HG03066 (cell line): ENCODE measurements around the gene VIPR1.
"Not testable (repeated sequence)": the region's sequence is repeated elsewhere in the genome, so short reads cannot be mapped to it uniquely, and the experiment has no call there.

Experiments
- ATAC-seq: cut with Tn5 transposase; IDR thresholded peaks from one replicate; pipeline ENCODE4 v1.9.1; 2021; ENCODE audit warnings: low read depth; ENCODE audit not compliant: unreplicated experiment

The VIPR1 gene

GRCh38 chr3:42530073-42530472 is 27.6 kb downstream of the VIPR1 start:
- ATAC-seq: no peak

- ATAC-seq: no peak
These were observed 29.0 kb downstream of the VIPR1 start for GRCh38 chr3:42531470-42531869.

- no peak for ATAC-seq
These were observed 29.8 kb downstream of the VIPR1 start for GRCh38 chr3:42532229-42532628.

- ATAC-seq: no peak
These were observed 30.9 kb downstream of the VIPR1 start for GRCh38 chr3:42533161-42533897.

GRCh38 chr3:42535981-42536784 is 33.7 kb downstream of the VIPR1 start:
- no peak for ATAC-seq

GRCh38 chr3:42537350-42537749 is 34.9 kb downstream of the VIPR1 start:
- no peak for ATAC-seq

GRCh38 chr3:42539871-42540714 is 37.6 kb downstream of the VIPR1 start:
- peak; percentile 64 for ATAC-seq

- no peak for ATAC-seq
These were observed 38.6 kb downstream of the VIPR1 start for GRCh38 chr3:42541079-42541478.

GRCh38 chr3:42544492-42545283 is 42.2 kb downstream of the VIPR1 start:
- ATAC-seq: no peak

- no peak for ATAC-seq
These were observed 42.9 kb downstream of the VIPR1 start for GRCh38 chr3:42545284-42545900.

- ATAC-seq: no peak
These were observed 44.3 kb downstream of the VIPR1 start for GRCh38 chr3:42546691-42547213.

- ATAC-seq: no peak
These were observed 45.0 kb downstream of the VIPR1 start for GRCh38 chr3:42547401-42547945.

GRCh38 chr3:42549131-42549530 is 46.7 kb downstream of the VIPR1 start:
- ATAC-seq: no peak

GRCh38 chr3:42550250-42550649 is 47.8 kb downstream of the VIPR1 start:
- ATAC-seq: no peak

GRCh38 chr3:42552830-42553229 is 50.4 kb downstream of the VIPR1 start:
- ATAC-seq: no peak

GRCh38 chr3:42556089-42556632 is 53.7 kb downstream of the VIPR1 start:
- ATAC-seq: no peak

GRCh38 chr3:42556817-42557216 is 54.4 kb downstream of the VIPR1 start:
- ATAC-seq: not testable (repeated sequence)

GRCh38 chr3:42557854-42558253 is 55.4 kb downstream of the VIPR1 start:
- ATAC-seq: no peak
